GM19240 (cell line): Measurements from ENCODE around the gene FAM131C.
A peak's percentile ranks its signal among the peaks of the same experiment; 100 is the strongest.

Source experiments
- DNase-seq: peaks from one replicate; pipeline ENCODE4 v3.0.0; 2011; ENCODE audit warnings: low spot score; ENCODE audit not compliant: insufficient read length

Gene FAM131C

DNA sequence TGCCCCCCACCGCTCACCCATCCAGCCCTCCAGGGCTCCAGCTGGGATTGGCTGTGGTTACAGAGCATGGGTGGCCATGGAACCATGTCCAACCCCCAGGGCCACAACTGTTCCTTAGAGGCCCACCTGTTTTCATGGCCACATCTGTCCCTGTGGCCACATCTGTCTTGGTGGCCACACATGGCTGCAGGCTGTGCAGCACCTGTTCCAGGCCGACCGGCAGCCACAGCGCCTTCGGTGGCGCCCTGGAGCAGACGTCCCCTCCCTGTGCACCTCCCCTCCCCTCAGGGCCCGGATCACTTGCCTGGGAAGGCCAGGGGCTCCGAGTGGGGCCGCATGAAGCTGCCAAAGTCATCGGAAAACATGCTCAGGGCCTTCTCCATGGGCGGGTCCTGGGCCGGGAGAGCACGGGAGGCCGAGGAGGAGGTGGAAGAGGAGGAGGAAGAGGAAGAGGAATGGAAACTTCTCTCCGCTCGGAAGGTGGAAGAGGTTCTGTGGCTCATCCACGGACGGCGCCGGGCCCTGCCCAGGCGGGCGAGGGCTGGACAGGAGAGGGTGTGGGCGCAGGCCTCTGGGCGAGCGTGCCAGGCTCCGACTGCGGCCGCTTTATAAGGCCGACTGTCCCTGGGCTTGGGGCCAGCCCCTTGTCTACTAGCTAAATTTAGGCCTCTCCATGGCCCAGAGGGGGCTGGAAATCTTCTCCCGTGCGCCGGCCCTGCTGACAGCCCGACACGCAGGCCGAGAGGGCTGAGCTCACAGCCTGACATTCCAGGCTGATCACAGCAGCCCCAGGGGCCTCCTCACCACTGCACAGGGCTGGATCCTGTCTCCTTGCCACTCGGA lies 55.8 kb downstream of the FAM131C start, which contains the start of gene HSPB7:
Gene HSPB7 (minus strand): TSS at position 583 of the 843 bp plus-strand sequence. CDS start 80 bp downstream, at position 503.
- DNase-seq, result no peak

- DNase-seq, result no peak
These were observed 56.4 kb downstream of the FAM131C start for GRCh38 chr1:16017076-16017460.

DNA sequence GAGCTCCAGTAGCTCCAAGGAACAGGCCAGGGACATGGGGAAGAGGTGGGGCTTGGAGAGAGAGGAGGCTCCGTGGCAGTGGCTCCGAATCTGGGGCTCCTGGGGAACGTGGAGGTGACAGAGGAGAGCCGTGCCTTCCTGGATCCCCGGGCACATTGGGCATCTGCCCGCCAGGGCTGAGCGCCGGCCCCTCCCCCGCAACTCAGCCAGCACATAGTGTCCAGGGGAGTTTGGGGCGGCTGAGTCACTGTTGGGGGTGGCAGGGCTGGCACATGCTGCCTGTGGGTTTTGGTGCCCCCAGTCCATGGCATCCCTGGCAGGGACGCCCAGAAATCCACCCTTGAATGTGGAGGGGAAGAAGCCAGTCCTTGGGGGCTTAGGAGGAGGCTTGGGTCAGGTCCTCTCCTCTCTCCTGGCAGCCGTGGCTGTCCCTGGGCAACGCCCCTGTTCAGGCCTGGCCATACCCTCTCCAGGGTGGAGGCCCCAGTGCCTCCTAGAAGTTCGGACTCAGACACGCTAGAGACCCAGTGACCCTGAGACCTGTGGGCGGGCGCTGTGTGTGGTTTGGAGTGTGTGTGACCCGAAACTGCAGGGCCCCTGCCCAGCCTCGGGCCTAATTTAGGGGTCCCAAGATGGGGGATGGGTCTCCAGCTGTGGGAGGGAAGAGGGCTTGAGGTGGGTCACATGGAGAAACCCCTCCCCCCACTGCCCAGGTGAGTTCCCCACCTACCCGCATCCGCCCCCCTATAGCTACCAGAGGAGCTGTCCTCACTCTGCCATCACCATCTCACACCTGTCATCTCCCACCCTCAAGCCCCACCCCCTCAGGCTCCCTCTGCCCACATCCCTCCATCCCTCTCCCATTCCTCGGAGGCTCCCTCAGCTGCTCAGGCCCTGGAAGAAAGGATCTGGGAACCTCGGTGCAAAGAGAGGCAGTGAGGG lies 57.2 kb downstream of the FAM131C start:
- no peak for DNase-seq

DNA sequence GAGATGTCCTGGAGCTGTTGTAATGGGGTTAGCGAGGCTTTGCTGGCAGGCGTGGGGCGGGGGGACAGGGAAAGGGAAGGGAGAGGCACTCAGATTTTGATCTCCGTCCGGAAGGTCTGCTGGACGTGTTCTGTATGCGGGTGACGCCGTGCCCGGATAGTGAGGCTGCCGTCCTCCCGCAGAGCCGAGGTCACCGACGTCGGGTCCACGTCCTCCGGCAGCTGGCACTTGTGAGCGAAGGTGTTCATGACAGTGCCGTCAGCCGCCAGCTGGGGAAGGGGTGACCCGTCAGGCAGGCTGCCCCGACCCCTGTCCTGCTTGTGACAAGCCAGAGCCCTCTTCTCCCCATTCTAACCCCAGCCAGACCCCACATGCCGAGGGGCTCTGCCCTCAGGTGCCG lies 58.0 kb downstream of the FAM131C start:
- no peak for DNase-seq

GRCh38 chr1:16014509-16015482 lies 58.7 kb downstream of the FAM131C start:
- DNase-seq, result no peak

DNA sequence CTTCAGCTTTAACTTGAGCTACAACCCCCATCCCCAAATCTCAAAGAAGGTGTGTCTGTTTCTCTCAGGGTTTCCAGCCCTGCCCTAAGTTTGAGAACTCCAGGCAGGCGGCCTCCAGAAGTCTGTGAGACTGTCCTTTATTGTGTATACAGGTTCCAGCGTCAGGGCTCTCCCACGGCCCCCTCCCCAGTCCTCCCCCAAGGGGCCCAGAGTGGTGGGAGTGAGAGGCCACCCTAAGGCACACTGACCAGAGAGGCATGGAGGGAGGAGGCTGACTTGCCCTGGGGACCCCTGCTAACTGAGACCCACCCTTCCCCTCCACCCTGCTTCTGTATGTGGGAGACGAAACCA lies 59.6 kb downstream of the FAM131C start:
- DNase-seq, result no peak

GRCh38 chr1:16013220-16013907 lies 60.1 kb downstream of the FAM131C start:
- DNase-seq, result no peak

DNA sequence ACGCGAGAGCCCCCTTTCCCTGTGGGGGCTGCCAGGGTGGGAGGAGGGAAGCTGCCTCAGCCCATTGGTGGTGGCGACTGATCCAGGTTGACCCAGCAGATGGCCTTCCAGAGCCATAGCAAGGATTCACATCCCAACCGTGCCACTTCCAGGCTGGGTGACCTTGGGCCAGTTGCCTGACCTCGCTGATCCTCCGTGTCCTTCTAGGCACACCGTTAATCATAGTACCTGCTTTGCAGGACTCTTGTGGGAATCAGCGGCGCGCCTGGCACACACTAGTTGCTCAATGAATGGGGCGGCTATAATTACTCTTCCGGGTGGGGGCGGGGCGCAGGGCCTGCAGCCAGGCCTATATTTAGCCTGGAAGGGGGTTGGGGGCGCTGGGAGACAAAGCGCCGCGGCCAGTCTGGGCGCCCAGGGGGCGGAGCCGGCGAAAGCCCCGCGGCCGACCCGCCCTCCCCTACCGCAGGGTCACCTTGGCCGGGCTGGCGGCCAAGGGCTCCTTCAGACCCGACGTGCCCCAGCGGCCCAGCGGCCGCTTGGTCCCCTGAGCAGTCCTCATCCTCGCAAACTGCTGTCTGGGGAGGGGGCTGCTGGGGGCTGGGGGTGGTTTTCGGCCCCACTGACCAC lies 60.7 kb downstream of the FAM131C start:
- DNase-seq, result no peak

- no peak for DNase-seq
These were observed 61.4 kb downstream of the FAM131C start for GRCh38 chr1:16011936-16012589.

- no peak for DNase-seq
These were observed 62.6 kb downstream of the FAM131C start for GRCh38 chr1:16010837-16011236.

DNA sequence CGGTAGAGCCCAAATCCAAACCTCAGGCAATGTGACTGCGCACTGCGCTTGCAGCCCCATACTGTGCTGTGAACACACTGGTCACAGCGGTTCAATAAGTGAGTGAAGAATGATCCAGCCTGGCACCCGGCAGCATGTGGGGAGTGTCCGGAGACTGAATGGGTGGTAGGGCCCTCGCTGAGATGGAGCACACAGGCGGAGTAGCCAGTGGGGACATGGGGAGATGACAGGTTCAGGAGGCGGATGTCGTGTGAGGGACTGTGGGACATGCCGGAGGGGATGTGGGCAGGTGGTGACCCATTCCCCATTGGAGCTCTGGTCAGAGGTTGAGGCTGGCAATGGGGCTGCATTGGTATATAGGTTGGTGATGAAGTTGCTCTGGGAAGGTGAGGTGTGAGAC lies 63.8 kb downstream of the FAM131C start:
- no peak for DNase-seq

DNA sequence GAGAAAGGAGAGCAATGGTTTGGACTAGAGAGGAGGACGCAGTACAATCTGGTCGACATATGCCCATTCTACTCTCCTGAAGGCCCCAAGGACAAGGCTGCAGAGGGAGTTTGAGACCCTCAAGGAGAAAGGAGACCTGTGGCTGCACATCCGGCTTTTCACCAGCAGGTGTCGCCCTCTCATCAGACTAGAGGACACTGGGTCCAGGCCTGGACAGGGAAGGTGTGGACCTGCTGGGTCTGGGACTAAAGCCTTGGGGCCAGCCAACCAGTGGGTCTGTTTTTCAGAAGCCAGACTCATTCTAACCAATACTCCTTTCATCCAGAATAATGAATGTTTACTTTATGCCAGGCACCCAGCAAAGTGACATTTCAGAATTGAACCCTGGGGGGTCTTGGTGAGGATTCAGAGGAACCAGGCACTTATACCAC lies 64.4 kb downstream of the FAM131C start:
- peak; percentile 57 for DNase-seq
